AG04449 (cell line): Measurements from ENCODE around the gene PRDM1.

Experiments
- CTCF ChIA-PET: fragments of 350-600 bp; formaldehyde crosslinking; extraction: SDS; loops from one replicate; lab custom pipeline; 2021; ENCODE audit warnings: antibody characterized with exemption; lab: Yijun Ruan, JAX
- POLR2A ChIA-PET: fragments of 400-600, 350-600 bp; formaldehyde crosslinking; extraction: SDS; loops from one replicate; lab custom pipeline; 2020; ENCODE audit warnings: antibody characterized with exemption, inconsistent platforms; lab: Yijun Ruan, JAX
- DNase-seq: peaks from one replicate; pipeline ENCODE4 v3.0.0-alpha.2; 2010; ENCODE audit warnings: low read depth, low spot score
- H3K4me3 ChIP-seq: 2 replicates; pipeline ENCODE4 v1.5.1; 2011; ENCODE audit warnings: low read depth, mild to moderate bottlenecking, control low read depth, low read length
- TF ChIP-seq, protein P1 (sequence below): IDR thresholded peaks from one replicate; pipeline ENCODE4 v1.5.1; 2011; ENCODE audit warnings: mild to moderate bottlenecking, moderate library complexity, low read length, control low read depth, inconsistent platforms; ENCODE audit not compliant: insufficient read depth; ENCODE audit errors: missing control alignments

Gene PRDM1

DNA sequence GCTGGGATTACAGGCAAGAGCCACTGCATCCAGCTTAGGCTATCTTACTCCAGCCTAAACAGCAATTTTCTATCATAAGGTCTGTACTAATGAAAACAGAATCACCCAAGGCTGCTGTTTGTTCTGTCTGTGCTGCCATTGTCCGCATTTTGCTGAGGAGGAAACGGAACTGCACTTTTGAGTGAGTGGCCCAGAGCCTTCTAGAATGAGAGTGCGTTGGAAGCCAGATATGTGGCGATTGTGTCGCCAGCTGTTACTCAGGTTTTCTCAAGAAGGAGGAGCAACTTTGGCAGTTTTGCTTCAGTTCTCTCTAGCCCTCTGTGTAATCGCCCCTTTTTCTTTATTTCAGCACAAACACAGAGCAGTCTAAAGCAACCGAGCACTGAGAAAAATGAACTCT is 18.3 kb downstream of the PRDM1 start:
- no peak overlapping the region for H3K4me3 ChIP-seq
- TF ChIP-seq, protein P1, sequence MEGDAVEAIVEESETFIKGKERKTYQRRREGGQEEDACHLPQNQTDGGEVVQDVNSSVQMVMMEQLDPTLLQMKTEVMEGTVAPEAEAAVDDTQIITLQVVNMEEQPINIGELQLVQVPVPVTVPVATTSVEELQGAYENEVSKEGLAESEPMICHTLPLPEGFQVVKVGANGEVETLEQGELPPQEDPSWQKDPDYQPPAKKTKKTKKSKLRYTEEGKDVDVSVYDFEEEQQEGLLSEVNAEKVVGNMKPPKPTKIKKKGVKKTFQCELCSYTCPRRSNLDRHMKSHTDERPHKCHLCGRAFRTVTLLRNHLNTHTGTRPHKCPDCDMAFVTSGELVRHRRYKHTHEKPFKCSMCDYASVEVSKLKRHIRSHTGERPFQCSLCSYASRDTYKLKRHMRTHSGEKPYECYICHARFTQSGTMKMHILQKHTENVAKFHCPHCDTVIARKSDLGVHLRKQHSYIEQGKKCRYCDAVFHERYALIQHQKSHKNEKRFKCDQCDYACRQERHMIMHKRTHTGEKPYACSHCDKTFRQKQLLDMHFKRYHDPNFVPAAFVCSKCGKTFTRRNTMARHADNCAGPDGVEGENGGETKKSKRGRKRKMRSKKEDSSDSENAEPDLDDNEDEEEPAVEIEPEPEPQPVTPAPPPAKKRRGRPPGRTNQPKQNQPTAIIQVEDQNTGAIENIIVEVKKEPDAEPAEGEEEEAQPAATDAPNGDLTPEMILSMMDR: no peak
- CTCF ChIA-PET: interaction anchor here (3.0 kb wide), 1 partner anchor 119 kb away, joined by 13 read pairs; no protein-coding TSS in a partner anchor
- POLR2A ChIA-PET: interaction anchor here (0.7 kb wide), 1 partner anchor 78 kb away, joined by 3 read pairs; no protein-coding TSS in a partner anchor
- no peak for DNase-seq

DNA sequence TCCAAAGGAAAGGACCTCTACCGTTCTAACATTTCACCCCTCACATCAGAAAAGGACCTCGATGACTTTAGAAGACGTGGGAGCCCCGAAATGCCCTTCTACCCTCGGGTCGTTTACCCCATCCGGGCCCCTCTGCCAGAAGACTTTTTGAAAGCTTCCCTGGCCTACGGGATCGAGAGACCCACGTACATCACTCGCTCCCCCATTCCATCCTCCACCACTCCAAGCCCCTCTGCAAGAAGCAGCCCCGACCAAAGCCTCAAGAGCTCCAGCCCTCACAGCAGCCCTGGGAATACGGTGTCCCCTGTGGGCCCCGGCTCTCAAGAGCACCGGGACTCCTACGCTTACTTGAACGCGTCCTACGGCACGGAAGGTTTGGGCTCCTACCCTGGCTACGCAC is 18.8 kb downstream of the PRDM1 start:
- TF ChIP-seq, protein P1: no peak
- H3K4me3 ChIP-seq: no peak overlapping the region
- ChIA-PET POLR2A (no interaction called here), CTCF (interaction anchor here (3.0 kb wide), 1 partner anchor 119 kb away, joined by 13 read pairs; no protein-coding TSS in a partner anchor)
- DNase-seq: no peak

DNA sequence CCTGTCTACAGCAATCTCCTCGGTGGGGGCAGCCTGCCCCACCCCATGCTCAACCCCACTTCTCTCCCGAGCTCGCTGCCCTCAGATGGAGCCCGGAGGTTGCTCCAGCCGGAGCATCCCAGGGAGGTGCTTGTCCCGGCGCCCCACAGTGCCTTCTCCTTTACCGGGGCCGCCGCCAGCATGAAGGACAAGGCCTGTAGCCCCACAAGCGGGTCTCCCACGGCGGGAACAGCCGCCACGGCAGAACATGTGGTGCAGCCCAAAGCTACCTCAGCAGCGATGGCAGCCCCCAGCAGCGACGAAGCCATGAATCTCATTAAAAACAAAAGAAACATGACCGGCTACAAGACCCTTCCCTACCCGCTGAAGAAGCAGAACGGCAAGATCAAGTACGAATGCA is 19.4 kb downstream of the PRDM1 start:
- POLR2A ChIA-PET: no interaction called here
- CTCF ChIA-PET: interaction anchor here (3.0 kb wide), 1 partner anchor 118 kb away, joined by 13 read pairs; no protein-coding TSS in a partner anchor
- no peak overlapping the region for H3K4me3 ChIP-seq
- no peak for DNase-seq
- TF ChIP-seq, protein P1: no peak

DNA sequence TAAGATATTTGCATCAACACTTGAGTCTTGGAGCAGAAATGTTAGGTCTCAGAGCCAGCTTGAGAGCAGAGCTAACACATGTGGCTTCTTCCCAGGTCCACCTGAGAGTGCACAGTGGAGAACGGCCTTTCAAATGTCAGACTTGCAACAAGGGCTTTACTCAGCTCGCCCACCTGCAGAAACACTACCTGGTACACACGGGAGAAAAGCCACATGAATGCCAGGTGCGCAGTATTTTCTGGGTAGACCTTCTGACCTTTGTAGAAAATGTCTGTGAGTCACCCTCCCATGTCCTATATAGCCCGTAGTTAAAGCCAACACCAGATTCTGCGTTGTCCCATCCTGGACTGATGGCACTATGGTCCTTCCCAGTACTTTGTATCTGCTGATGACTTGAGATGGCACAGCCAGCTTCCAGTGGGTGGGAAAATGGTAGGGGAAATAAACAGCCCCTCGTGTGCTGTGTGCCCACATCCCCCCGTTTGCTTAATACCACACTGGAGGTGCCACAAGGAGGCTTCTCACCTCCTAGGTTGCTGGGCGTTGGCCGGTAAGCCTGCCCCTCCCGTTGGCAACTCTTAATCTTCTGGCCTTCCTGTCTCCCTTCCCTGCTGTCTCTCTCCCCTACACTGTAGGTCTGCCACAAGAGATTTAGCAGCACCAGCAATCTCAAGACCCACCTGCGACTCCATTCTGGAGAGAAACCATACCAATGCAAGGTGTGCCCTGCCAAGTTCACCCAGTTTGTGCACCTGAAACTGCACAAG is 20.3 kb downstream of the PRDM1 start:
- TF ChIP-seq, protein P1: no peak
- ChIA-PET CTCF (interaction anchor here (3.0 kb wide), 1 partner anchor 117 kb away, joined by 13 read pairs; no protein-coding TSS in a partner anchor), POLR2A (no interaction called here)
- DNase-seq: no peak
- H3K4me3 ChIP-seq: no peak overlapping the region

DNA sequence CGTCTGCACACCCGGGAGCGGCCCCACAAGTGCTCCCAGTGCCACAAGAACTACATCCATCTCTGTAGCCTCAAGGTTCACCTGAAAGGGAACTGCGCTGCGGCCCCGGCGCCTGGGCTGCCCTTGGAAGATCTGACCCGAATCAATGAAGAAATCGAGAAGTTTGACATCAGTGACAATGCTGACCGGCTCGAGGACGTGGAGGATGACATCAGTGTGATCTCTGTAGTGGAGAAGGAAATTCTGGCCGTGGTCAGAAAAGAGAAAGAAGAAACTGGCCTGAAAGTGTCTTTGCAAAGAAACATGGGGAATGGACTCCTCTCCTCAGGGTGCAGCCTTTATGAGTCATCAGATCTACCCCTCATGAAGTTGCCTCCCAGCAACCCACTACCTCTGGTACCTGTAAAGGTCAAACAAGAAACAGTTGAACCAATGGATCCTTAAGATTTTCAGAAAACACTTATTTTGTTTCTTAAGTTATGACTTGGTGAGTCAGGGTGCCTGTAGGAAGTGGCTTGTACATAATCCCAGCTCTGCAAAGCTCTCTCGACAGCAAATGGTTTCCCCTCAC is 21.0 kb downstream of the PRDM1 start:
- DNase-seq: no peak
- POLR2A ChIA-PET: no interaction called here
- CTCF ChIA-PET: no interaction called here
- no peak overlapping the region for H3K4me3 ChIP-seq
- TF ChIP-seq, protein P1: no peak

DNA sequence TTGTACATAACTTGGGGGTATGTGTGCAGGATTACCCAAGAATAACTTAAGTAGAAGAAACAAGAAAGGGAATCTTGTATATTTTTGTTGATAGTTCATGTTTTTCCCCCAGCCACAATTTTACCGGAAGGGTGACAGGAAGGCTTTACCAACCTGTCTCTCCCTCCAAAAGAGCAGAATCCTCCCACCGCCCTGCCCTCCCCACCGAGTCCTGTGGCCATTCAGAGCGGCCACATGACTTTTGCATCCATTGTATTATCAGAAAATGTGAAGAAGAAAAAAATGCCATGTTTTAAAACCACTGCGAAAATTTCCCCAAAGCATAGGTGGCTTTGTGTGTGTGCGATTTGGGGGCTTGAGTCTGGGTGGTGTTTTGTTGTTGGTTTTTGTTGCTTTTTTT is 22.0 kb downstream of the PRDM1 start:
- H3K4me3 ChIP-seq: no peak overlapping the region
- TF ChIP-seq, protein P1: no peak

More for the DNA sequence above, 22.0 kb downstream of the PRDM1 start:
- POLR2A ChIA-PET: no interaction called here
- DNase-seq: no peak
- CTCF ChIA-PET: no interaction called here
